HG03442 (cell line): ENCODE measurements around the gene MYO6.
A peak's percentile ranks its signal among the peaks of the same experiment; 100 is the strongest.
"Not testable (repeated sequence)": the region's sequence is repeated elsewhere in the genome, so short reads cannot be mapped to it uniquely, and the experiment has no call there.

Source experiments
- ATAC-seq: cut with Tn5 transposase; IDR thresholded peaks from one replicate; pipeline ENCODE4 v1.9.1; 2021; ENCODE audit warnings: mild to moderate bottlenecking, moderate library complexity; ENCODE audit not compliant: unreplicated experiment

The MYO6 gene

DNA sequence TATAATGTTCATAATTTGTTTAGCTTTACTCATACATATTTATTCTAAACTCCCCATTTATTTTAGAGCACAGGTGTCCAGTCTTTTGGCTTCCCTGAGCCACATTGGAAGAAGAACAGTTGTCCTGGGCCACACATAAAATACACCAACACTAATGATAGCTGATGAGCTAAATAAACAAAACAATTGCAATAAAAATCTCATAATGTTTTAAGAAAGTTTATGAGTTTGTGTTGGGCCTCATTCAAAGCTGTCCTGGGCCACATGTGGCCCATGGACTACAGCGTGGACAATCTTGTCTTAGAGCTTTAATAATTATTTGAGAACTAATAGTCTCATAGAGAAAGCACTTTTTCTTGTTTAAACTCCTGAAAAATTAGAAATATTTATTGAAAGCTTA, 131.3 kb downstream of the MYO6 start:
- ATAC-seq = no peak

DNA sequence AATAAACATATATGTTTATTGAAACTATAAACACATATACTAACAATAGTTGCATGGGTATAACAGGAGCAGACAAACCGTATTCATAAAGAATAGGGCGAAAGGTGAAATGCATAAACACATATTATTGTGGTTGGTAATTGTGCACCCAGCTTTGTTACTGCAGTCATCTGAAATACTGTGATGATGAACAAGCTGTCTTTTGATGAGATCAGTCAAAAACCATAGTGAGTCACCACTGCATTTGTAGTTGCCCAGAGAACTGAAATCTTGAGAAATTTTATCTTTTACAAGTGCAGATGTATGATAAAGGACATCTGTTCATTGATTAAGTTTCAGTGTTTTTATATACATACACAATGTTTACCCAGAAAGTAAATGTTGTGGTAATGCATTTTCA, 133.7 kb downstream of the MYO6 start:
- no peak for ATAC-seq

DNA sequence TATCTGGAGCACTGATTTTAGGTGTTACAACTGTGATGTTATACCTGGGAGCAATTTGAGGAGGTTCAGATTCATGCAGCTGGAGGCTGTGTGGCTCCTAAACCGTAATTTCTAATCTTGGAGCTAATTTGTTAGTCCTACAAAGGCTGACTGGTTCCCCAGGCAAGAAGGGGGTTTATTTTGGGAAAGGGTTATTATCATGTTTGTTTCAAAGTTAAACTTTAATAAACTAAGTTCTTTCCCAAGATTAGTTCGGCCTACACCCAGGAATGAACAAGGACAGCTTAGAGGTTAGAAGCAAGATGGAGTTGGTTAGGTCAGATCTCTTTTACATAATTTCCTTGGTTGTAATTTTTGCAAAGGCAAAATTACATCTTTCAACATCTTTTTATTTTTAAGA, 135.8 kb downstream of the MYO6 start:
- ATAC-seq = no peak

DNA sequence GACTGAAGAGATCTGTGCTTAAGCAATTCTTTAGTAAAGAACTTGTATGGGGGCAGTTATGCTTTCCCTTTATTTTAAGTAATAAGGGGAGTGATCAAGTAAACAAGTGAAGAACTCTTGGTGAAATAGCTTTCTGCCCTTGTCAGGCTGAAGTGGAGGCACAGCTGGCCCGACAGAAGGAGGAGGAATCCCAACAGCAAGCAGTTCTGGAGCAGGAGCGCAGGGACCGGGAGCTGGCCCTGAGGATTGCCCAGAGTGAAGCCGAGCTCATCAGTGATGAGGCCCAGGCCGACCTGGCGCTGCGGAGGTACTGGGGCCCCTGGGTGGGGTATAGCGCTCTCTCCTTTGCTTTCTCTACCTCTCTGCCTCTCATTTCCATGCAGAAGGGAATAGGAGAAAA, 143.3 kb downstream of the MYO6 start:
- ATAC-seq = no peak

DNA sequence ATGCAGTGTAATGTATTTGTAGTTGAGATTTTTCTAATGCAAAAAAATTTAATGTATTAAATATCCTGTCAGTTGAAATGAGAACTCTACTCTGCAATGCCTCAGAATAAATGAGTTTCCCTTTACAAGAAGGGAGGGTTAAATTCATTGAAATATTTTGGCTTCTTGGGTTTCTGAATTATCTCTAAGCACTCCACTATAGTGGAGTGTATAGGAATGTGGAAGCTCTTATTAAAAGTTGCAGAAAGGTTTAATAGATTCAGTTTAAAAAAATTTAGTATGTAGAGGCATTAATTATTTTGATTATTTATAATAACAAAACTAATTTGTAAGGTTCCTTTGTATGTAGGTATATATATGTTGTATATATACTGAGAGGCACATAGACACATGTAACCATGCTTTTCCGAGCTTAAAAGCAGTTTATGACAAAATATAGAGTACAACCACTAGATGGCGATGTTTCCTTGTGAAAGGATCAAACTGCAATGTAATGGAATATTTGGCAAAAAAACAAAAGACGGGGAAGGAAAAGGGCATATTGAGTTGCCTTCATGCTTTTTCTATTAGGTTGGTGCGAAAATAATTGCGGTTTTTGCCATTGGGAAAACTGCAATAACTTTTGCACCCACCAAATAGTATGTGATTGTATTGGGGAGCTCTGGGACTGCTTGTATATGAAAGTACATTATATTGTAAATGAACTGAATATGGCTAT, 144.2 kb downstream of the MYO6 start:
- ATAC-seq = peak; percentile 84

DNA sequence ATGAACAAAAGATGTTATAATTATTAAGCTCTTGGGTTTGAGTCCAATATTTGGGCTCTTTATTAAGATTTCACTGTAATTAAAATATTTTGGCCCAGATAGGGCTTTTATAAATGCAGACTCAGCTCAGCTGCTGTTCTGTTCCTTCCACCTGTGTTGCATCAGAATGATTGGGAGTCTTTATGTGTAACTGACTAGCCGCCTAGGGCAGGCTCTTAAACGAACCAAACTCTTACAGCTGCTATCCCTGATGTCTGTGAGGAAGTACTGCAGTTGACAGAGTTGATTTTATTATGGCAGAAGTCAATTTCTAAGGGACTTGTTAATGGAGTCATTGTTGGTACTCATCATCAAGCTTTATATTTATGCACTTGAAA, 144.7 kb downstream of the MYO6 start:
- no peak for ATAC-seq

DNA sequence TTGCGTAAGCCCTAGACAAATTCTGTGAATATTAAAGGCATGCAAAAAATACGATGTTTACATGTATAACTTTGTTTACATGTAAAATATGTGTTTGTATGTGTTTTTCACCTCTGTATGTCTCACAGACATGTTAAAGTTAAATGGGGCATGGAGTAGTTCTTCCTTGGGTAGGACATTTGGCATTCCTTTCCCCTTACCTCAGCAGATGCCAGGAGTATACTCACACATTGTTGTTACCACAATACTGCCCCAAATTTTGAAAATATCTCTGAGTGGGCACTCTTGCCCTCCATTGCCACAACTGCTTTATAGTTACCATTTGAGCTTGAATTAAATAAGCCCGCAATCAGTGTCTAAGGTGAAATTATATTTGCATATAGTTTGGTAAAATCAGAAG, 147.5 kb downstream of the MYO6 start:
- no peak for ATAC-seq

DNA sequence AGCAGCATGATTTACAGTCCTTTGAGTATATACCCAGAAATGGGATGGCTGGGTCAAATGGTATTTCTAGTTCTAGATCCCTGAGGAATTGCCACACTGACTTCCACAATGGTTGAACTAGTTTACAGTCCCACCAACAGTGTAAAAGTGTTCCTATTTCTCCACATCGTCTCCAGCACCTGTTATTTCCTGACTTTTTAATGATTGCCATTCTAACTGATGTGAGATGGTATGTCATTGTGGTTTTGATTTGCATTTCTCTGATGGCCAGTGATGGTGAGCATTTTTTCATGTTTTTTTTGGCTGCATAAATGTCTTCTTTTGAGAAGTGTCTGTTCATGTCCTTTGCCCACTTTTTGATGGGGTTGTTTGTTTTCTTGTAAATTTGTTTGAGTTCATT, 151.2 kb downstream of the MYO6 start:
- not testable (repeated sequence) for ATAC-seq

DNA sequence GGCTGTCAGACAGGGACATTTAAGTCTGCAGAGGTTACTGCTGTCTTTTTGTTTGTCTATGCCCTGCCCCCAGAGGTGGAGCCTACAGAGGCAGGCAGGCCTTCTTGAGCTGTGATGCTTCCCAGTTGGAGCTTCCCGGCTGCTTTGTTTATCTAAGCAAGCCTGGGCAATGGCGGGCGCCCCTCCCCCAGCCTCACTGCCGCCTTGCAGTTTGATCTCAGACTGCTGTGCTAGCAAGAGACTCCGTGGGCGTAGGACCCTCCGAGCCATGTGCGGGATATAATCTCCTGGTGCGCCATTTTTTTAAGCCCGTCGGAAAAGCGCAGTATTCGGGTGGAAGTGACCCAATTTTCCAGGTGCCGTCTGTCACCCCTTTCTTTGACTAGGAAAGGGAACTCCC, 156.1 kb downstream of the MYO6 start:
- not testable (repeated sequence) for ATAC-seq

DNA sequence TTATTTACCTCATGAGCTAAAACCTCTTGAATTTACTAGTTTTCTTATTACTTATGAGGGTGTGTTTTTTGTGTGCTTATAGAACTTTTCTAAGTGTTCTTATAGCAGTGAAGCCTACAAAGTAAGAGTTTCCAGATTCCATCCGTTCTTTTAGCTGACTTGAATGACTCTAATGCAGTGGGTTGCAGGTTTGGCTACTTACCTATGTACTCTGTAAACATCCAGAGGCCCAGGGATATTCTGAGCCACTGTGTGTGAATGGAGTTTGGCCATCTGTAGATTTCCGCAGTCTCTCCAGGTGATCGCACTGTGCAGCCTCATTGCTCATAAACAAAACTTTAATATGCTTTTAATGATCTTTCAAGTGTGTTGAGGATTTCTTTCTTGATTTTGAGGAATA, 157.8 kb downstream of the MYO6 start:
- ATAC-seq = no peak

DNA sequence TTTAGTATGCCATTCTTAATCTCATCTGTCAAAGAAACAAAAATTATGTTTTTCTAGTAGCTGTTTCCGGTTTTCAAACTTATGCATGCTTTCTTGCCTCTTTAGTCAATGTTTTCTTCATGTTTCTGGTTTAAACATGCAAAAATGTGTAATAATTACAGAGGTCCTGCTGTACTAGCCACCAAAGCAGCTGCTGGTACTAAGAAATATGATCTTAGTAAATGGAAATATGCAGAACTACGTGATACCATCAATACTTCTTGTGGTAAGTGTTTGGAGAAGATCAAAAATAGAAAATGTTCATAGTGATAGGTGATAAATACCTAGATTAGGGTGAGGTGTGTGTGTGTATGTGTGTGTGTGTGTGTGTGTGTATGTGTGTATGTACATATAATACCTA, 158.4 kb downstream of the MYO6 start:
- no peak for ATAC-seq

DNA sequence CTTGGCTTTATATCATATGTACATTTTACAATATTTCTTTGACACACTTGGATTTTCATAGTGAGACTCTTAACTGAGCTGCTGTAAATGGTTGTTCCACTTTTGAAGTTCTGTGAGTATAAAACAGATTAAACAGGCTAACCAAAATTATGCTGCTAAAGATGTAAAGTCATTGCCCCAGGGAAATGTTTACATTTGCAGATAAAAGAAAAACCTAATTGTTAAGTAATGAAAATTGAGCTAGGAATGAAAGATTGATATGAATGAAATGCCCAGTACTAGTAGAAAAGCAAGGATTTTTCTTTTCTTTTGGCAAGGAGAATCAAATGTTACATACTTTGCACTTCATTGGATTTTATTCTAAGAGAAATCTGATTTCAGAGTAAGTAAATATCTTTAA, 164.0 kb downstream of the MYO6 start:
- no peak for ATAC-seq

DNA sequence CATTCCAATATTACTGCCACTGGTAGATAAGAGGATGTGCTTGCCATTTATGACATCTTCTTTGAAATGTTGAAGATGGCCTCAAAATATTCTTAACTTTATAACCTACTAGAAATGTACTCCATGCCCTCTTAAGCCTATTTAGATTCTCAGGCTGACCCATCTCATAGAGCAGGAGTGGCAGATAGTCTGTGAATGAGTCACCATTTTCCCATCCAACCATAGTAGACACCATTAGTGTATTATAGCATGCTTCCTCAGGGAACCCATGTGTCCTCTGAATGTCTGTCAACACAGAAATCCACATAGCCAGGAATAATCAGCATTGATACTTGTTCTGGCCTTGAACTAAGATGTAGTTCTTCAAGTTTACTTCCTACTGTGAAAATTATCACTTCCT, 173.2 kb downstream of the MYO6 start:
- no peak for ATAC-seq

DNA sequence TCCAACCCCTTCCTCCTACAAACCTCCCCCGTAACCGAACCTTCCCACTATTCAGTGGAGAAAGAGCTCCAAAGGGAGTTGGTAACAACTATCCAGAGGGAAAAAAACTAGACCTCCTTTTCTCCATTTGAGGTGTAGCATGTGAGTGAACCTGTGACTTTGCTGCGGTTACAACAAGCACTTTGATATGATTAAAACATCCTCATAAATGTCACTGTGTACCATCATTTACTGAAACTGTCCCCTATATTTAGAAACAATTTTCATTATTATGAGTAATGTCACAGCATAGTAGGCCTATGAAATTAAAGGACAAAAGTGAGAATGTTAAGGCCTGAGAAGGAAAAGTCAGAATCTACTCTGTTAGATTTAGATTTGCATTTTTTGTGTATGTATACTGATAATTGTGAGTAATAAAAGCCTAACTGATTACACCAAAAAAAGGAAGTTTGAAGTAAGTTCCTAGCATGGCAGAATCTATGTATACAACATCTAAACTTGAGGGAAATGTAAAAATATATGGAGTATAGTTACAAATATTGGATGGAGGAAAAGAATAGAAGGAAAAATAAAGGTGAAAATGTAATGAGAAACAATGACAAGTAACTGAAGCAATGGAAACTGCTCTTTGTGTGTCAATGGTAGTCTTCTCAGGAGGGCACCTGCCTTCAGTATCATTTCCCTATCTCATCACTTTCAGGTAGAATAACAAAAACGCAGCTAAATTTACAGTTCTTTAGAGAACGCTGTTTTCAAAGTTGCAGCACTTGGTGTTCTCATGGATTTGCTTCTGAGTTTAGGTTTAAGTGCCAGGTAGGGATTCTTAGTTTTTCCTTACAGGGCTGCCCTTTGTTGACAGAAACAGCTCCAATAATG, 177.5 kb downstream of the MYO6 start:
- peak; percentile 48 for ATAC-seq

DNA sequence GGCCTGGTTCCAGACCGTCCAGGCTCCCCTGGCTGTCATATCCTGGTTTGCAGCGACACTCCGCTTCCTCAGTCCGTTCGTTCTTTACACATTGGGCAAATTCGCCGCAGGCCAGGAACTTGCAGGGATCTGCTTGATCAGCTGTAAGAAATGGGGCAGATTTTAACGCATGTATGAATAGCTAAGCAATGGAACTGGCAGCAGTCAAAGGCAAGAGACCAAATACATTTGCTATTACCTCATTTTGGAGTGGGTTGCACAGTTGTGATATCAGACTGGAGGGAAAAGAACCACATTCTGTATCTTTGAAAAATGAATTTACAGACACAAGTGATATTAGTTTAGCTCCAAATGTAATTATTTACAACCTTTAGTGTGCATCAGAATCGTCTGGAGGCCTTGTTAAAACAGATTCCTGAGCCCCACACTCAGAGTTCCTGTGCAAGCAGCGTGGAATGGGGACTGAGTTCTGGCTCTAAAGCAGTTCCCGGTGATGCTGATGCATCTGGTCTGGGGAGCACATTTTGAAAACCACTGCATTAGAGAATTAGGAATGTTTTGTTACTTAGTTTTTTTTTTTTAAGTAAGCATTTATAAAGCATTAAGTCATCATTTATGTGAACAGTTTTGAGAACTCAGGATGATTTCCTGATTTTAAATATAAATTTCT, 182.1 kb downstream of the MYO6 start:
- no peak for ATAC-seq

DNA sequence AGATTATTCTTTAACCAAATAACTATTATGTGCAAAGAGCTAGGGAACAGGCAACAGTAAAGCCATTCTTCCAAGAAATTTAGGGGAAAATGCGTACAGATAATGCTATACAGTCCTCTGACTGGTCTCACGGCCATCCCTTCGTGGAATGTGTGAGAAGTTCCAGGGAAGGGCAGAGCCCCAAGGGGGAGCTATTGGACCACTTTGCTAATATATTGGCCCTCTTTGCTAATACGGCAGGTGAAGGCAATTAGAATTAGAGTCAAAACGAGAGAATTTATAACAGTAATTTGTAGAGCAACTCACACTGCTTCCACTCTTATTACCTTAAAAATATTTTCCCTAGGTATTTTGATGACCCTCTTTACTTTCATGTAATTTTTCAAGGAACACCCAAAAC, 183.0 kb downstream of the MYO6 start:
- ATAC-seq = no peak

DNA sequence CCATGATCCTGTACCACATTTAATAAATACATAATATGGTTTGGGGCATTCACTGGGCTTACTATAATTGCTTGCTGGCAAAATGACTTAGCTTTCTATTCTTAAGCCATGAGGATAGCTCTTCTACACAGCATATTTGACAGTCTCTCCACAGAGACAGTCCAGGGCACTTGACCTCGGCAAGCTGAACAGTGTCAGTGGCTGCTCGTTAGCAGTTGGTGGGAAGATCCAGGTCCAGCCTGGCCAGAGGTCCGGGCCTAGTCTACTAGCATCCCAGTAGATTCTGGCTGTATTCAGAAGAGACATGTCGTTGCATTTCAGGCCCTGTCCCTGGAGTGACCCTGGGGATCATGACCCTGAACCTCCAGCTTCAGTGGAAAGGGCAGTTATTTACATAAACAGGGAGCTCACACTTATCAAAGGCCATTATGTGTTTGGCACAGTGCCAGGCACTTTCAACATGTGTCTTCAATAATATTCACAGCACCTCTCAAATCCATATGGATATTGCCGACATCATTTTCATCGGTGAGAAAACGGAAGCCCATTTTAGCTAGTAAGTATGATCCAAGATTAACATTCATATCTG, 184.4 kb downstream of the MYO6 start:
- no peak for ATAC-seq

DNA sequence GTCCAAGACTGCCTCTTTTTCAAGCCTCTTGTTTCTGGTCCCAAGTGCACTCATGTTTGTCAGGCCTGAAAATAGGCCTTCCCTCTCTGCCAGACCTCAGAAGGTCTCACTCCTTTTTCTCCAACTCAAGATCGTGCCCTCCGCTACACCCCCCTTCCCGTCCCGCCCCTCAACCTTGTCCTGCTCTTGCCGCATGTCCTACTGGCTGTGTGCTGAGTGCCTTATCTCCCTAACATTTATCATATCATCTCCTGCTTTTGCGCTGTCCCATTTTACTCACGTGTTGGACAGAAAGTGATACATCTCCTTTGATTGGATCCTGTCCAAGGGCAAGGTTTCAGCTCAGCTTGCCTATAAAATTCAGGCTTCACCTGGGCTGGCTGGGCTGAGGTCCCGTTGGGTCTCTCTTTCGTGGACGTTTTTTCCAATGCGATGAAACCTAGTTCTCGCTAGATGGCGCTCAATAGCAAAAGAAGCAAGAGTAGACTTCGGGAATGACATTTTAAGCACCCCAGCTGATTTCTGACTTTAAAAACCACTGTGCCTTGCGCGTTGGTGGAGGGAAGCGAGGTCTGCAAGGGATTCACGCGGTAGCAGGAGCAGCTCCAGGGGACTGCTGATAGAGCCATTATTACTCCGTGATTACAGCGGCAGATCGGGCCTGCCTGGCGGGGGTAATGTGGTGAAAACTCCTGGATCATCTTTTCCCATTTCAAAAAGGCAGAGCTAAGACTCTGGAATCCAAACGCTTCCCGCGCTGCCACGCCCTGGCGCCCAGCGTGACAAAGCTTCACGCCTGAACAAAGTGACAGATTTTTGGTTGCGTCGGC, 185.8 kb downstream of the MYO6 start:
- peak; percentile 59 for ATAC-seq

DNA sequence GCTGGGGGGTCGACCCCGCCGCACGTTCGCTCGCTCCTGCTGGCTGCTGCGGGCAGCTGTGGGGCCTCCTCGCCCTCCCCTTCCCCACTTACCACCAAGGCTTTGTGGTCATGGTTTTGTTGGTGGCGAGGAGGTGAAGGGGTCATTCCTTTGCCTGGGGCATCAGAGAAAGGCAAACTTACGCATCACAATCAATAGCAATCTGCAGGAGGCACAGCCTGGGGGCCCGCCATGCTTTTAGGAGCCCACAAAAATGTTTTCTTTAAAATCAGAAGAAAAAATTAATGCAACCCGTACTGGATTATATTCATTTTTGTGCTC, 186.4 kb downstream of the MYO6 start:
- no peak for ATAC-seq

DNA sequence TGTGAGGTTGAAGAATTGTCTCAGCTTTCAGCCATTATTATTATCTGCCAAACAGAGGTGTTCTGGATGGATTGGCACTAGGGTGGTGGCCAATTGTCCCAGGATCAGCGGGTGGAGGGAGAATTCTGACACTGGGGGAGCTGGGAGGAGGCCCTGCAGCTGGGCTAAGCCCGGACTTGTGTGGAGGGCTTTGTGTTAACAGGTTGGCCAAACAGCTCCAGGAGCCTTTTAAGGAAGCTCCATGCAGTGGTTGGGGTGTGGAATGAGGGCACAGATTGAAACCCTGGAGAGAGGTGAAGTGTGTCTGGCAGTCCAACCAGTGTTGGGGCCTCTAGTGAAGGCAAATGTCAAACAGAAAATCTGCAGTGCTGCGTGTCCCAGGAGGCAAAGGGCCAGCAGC, 187.6 kb downstream of the MYO6 start:
- ATAC-seq = no peak

DNA sequence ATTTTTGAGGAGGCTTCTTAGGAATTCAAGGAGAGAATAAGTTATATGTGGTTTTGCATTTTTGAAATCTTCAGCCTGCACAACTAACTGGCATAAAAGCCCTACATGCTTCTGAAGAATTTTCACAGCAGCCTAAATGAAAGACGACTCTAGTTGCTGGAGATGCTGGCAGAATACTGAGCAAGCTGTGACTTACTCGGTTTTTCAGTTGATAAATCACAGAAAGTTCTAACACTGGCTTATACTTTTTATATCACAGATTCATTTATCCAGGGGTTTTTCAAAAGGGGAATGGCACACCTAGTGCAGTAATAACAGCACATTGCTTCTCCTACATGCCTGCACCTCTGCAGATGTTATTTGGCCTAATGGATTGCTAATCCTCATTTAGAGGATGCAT, 188.8 kb downstream of the MYO6 start:
- ATAC-seq = no peak
